A549 (cell line): ENCODE measurements around the gene KCNK15. TPM values are rescaled to one million over a fixed set of nuclear protein-coding genes. Genes with fewer than 3 reads are reported as not detected.

Experiments used
- ATAC-seq, 2 experiments: fragments of 200-7000 bp in 1 of 2; fragments of >200 bp in 1 of 2; cut with Nextera tagmentation in 1 of 2; cut with Tn5 transposase in 1 of 2; 3 replicates each; pipeline versions ENCODE4 v1.8.0 to v1.9.1; 2018 to 2020; ENCODE audit warnings: mild to moderate bottlenecking in 1 of 2, moderate library complexity in 1 of 2
- CTCF ChIA-PET: fragments of 300-600 bp; sonication (Branson Sonifier 250); formaldehyde crosslinking; extraction: SDS; loops from one replicate; lab custom pipeline; 2021; ENCODE audit warnings: antibody characterized with exemption, inconsistent platforms; lab: Yijun Ruan, JAX
- POLR2A ChIA-PET: fragments of 350-600 bp; formaldehyde crosslinking; extraction: SDS; loops from one replicate; lab custom pipeline; 2021; ENCODE audit warnings: antibody characterized with exemption, inconsistent platforms; lab: Yijun Ruan, JAX
- DNase-seq, 2 experiments: peaks; one replicate each; pipeline versions ENCODE4 v3.0.0 to v3.0.0-alpha.2; 2011 to 2016; ENCODE audit warnings: low read depth in 1 of 2, low spot score in 1 of 2
- FAIRE-seq: peaks from 2 replicates; lab custom pipeline; 2011; peaks lifted over from hg19 to GRCh38; lab: Jason Lieb, UNC
- H3K27ac ChIP-seq, 2 experiments: fragments of >200 bp; sonication (Bioruptor Twin); formaldehyde crosslinking; 3 replicates each; pipeline ENCODE4 v1.5.1; 2016 to 2017
- H3K4me1 ChIP-seq: fragments of >200 bp; sonication (Bioruptor Twin); formaldehyde crosslinking; 3 replicates; pipeline ENCODE4 v1.6.1; 2016
- H3K4me2 ChIP-seq: fragments of >200 bp; sonication (Bioruptor Twin); formaldehyde crosslinking; 3 replicates; pipeline ENCODE4 v1.6.1; 2016
- H3K4me3 ChIP-seq: fragments of >200 bp; sonication (Bioruptor Twin); formaldehyde crosslinking; 3 replicates; pipeline ENCODE4 v1.5.1; 2016
- H3K9me3 ChIP-seq: fragments of >200 bp; sonication (Bioruptor Twin); formaldehyde crosslinking; 3 replicates; pipeline ENCODE4 v1.6.1; 2016
- BHLHE40 ChIP-seq: IDR thresholded peaks from 2 replicates; pipeline ENCODE4 v1.6.1; 2012; ENCODE audit warnings: low read depth, low read length, inconsistent platforms
- CBX2 ChIP-seq: fragments of 200-600 bp; sonication (generic); IDR thresholded peaks from 2 replicates; pipeline ENCODE4 v1.6.1; 2016; ENCODE audit warnings: low read depth, mild to moderate bottlenecking, borderline replicate concordance
- CHD2 ChIP-seq: fragments of 150-350 bp; IDR thresholded peaks from 2 replicates; pipeline ENCODE4 v1.6.1; 2014; ENCODE audit warnings: low read length; ENCODE audit not compliant: partially characterized antibody
- FOSB ChIP-seq: fragments of 250-450 bp; sonication (Bioruptor Pico); IDR thresholded peaks from 2 replicates; pipeline ENCODE4 v1.5.0; 2020; ENCODE audit warnings: mild to moderate bottlenecking, moderate library complexity
- HEYL ChIP-seq: fragments of 250-450 bp; sonication (Bioruptor Pico); IDR thresholded peaks from 2 replicates; pipeline ENCODE4 v1.8.0; 2021; ENCODE audit warnings: mild to moderate bottlenecking, moderate library complexity
- JUNB ChIP-seq: fragments of >200 bp; sonication (Bioruptor Twin); formaldehyde crosslinking; IDR thresholded peaks from 2 replicates; pipeline ENCODE4 v1.6.1; 2016
- KDM1A ChIP-seq: fragments of 200-600 bp; sonication (generic); IDR thresholded peaks from 2 replicates; pipeline ENCODE4 v1.6.1; 2016; ENCODE audit warnings: low read depth, mild to moderate bottlenecking
- MAFK ChIP-seq: fragments of 450-650 bp; IDR thresholded peaks from 2 replicates; pipeline ENCODE4 v1.6.1; 2014; ENCODE audit not compliant: partially characterized antibody
- NPAS2 ChIP-seq: fragments of 250-450 bp; sonication (Bioruptor Pico); IDR thresholded peaks from 2 replicates; pipeline ENCODE4 v1.8.0; 2022; ENCODE audit warnings: mild to moderate bottlenecking, moderate library complexity, borderline replicate concordance
- NR3C1 ChIP-seq: fragments of >200 bp; sonication (Bioruptor Twin); formaldehyde crosslinking; IDR thresholded peaks from 3 replicates; pipeline ENCODE4 v1.6.1; 2017
- POLR2AphosphoS2 ChIP-seq: conservative IDR thresholded peaks from 2 replicates; pipeline ENCODE4 v1.6.1; 2012; ENCODE audit warnings: low read length, improper control_type of control experiment, inconsistent platforms
- RAD21 ChIP-seq, 2 experiments: fragments of >200 bp in 1 of 2; sonication (Bioruptor Twin) in 1 of 2; formaldehyde crosslinking in 1 of 2; IDR thresholded peaks in 1 of 2; conservative IDR thresholded peaks in 1 of 2; 2 replicates in 1 of 2; 3 replicates in 1 of 2; pipeline ENCODE4 v1.6.1; 2012 to 2018; ENCODE audit warnings: inconsistent platforms in 1 of 2
- SMC3 ChIP-seq: fragments of >200 bp; sonication (Bioruptor Twin); formaldehyde crosslinking; IDR thresholded peaks from 3 replicates; pipeline ENCODE4 v1.6.1; 2018; ENCODE audit warnings: inconsistent platforms
- SREBF2 ChIP-seq: fragments of 450-650 bp; IDR thresholded peaks from 2 replicates; pipeline ENCODE4 v1.6.1; 2014; ENCODE audit warnings: mild to moderate bottlenecking, moderate library complexity
- ZFP36 ChIP-seq: fragments of 450-650 bp; IDR thresholded peaks from 2 replicates; pipeline ENCODE4 v1.6.1; 2014; ENCODE audit warnings: borderline replicate concordance; ENCODE audit not compliant: partially characterized antibody
- WGBS: methylation state at CpG from one replicate; pipeline ENCODE4 v1.1.6; 2017; ENCODE audit errors: missing lambda C conversion rate; 5-methylcytosine and 5-hydroxymethylcytosine counted together
- polyA plus RNA-seq, 4 experiments: library from polyadenylated mRNA; depleted of rRNA in 3 of 4; stranded (reverse); fragments of >200 nt; fragmentation: RNase III in 1 of 4; extraction: RNeasy Plus Mini Kit Qiagen cat#74134 plus additional on column Dnase treatment in 1 of 4; gene quantifications; 2 replicates in 3 of 4; 3 replicates in 1 of 4; pipeline ENCODE4 v1.2.3, GENCODE V29; 2011 to 2017
- TF ChIP-seq, protein P1 (sequence below): fragments of 450-650 bp; IDR thresholded peaks from 2 replicates; pipeline ENCODE4 v1.6.1; 2014; ENCODE audit warnings: antibody characterized with exemption
- TF ChIP-seq, protein P2 (sequence below): fragments of >200 bp; sonication (Bioruptor Twin); formaldehyde crosslinking; IDR thresholded peaks from 3 replicates; pipeline ENCODE4 v1.5.1; 2016
- TF ChIP-seq, protein P3 (sequence below): IDR thresholded peaks from 2 replicates; pipeline ENCODE4 v1.6.1; 2012

The KCNK15 gene
- polyA plus RNA-seq, 2 of the 4 experiments (the other 2 are of a cell fraction) = 0.43 to 0.49 TPM

DNA sequence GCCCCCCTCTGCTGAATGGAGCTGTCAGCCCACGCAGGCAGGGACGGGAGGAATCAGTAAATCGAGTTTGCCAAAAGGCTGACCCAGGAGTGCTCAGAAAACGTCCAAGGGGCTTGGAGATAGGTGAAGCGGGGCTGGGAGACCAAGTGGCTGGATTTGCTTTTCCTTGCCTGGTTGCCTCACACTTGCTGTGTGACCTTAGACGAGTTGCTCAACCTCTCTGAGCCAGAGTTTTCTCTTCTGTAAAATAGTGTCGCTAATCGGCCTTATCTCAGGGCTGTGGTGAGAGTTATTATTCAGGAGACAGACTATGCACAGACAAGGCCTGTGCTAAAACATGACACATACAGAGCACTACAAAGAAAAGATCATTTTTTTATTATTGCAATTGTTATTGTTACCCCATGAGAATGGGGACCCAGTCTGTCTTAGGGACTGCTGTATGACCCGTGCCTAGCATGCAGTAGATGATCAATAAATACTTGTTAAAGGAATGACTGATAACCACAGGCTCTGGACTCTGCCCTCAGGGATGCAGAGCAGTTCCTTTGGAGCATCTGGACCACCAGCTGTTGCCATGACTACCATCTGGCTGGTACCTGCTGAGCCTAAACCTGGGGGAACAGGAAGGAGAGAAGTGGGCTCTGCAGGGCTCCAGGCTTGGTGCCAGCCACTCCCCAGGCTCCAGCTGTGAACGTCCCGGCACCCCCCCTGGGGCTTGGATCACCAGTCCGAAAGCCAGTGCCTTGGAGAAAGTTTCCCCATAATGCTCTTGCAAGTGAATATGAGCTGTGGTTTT lies 901 bp downstream of the KCNK15 start:
- ATAC-seq (no peak), DNase-seq (no peak), FAIRE-seq (no peak)
- peak overlapping the region; percentile 75 to 94 for H3K27ac ChIP-seq
- H3K9me3 ChIP-seq = no peaks in the 10 kb centered on the region
- H3K4me2 ChIP-seq = peak overlapping the region; percentile 94
- TF ChIP-seq JUNB (no peak), NPAS2 (CRISPR knock-in tag) (no peak), KDM1A (peak; percentile 72), BHLHE40 (no peak), SREBF2 (no peak), ZFP36 (peak; percentile 90), FOSB (CRISPR knock-in tag) (no peak), POLR2AphosphoS2 (no peak), NR3C1 (no peak), CHD2 (no peak)
- peaks cover 36% of the 10 kb centered on the region for H3K4me1 ChIP-seq
- ChIA-PET CTCF (interaction anchor here (0.6 to 5.7 kb wide), 39 partner anchors 8 to 348 kb away, joined by 3 to 96 read pairs (median 6); no protein-coding TSS in a partner anchor), POLR2A (interaction anchor here (1.4 kb wide), 1 partner anchor 17 kb away, joined by 4 read pairs; no protein-coding TSS in a partner anchor)
- 58% methylated on average over 12 of the region's 12 CpGs for WGBS
- H3K4me3 ChIP-seq = peak overlapping the region; percentile 48

DNA sequence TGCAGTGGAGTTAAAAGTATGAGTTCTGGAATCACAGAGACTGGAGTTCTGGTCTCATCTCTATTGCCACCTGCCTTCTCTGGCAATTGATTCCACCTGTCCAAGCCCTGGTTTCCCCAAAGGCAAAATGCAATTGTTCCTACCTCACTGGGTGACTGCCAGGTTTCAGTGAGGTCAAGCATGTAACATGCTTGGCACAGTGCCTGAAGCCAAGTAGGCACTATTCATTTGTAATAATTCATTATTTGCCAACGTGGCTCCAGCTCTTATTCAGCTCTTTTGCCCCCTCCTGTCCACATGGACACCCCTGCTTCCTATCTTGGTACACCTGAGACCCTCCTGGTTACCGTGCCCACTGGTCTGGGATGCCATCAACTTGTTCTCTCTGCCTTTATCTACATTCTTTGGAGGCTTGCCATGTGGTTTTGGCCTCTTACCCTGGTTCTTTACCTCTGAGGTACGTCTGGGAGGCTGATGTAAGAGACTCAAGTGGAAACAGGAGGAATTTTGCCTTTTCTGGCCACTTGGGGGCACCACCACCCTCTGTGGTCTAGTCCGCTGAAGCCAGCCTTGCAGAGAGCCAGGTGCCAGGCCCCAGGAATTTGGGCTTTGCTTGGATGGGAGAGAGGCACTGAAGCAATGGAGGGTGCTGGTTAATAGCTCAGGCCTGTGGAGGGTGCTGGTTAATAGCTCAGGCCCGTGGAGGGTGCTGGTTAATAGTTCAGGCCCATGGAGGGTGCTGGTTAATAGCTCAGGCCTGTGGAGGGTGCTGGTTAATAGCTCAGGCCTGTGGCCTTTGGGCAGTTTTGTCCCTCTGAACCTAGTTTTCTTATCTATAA lies 1.7 kb downstream of the KCNK15 start:
- Histone ChIP-seq H3K4me3 (no peak overlapping the region), H3K27ac (peak overlapping the region; percentile 62 to 94), H3K9me3 (no peaks in the 10 kb centered on the region), H3K4me1 (peaks cover 36% of the 10 kb centered on the region), H3K4me2 (peak overlapping the region; percentile 94)
- TF ChIP-seq, protein P1, sequence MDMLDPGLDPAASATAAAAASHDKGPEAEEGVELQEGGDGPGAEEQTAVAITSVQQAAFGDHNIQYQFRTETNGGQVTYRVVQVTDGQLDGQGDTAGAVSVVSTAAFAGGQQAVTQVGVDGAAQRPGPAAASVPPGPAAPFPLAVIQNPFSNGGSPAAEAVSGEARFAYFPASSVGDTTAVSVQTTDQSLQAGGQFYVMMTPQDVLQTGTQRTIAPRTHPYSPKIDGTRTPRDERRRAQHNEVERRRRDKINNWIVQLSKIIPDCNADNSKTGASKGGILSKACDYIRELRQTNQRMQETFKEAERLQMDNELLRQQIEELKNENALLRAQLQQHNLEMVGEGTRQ = no peak
- TF ChIP-seq SREBF2 (no peak), SMC3 (peak; percentile 79), RAD21 (conservative IDR thresholded peaks at IDR 0.05 in 1 of 2, IDR thresholded peaks at IDR 0.05 in 1 of 2) (peak; percentile 68 to 77), CBX2 (no peak), HEYL (no peak), MAFK (peak; percentile 26)
- TF ChIP-seq, protein P2, sequence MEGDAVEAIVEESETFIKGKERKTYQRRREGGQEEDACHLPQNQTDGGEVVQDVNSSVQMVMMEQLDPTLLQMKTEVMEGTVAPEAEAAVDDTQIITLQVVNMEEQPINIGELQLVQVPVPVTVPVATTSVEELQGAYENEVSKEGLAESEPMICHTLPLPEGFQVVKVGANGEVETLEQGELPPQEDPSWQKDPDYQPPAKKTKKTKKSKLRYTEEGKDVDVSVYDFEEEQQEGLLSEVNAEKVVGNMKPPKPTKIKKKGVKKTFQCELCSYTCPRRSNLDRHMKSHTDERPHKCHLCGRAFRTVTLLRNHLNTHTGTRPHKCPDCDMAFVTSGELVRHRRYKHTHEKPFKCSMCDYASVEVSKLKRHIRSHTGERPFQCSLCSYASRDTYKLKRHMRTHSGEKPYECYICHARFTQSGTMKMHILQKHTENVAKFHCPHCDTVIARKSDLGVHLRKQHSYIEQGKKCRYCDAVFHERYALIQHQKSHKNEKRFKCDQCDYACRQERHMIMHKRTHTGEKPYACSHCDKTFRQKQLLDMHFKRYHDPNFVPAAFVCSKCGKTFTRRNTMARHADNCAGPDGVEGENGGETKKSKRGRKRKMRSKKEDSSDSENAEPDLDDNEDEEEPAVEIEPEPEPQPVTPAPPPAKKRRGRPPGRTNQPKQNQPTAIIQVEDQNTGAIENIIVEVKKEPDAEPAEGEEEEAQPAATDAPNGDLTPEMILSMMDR = peak; percentile 82
- TF ChIP-seq, protein P3, sequence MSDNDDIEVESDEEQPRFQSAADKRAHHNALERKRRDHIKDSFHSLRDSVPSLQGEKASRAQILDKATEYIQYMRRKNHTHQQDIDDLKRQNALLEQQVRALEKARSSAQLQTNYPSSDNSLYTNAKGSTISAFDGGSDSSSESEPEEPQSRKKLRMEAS = 0 out of 2 replicates have a peak, but pooled peaks have one; percentile 17
- WGBS = 8% methylated on average over 5 of the region's 5 CpGs
- ATAC-seq (peak; percentile 65 to 85), DNase-seq (peak; percentile 80 to 86), FAIRE-seq (no peak)
- ChIA-PET CTCF (interaction anchor here (0.5 to 5.7 kb wide), 58 partner anchors 9 to 348 kb away, joined by 3 to 96 read pairs (median 5); partner anchors contain the start of gene RIMS4), POLR2A (interaction anchor here (0.8 to 1.4 kb wide), 2 partner anchors 18 to 138 kb away, joined by 3 to 4 read pairs; partner anchors contain the start of gene YWHAB)
